DMS 273 treated with DMSO at 0.1 percent for 48 hours (cell line): ENCODE measurements around the gene DHCR24.
A peak's percentile ranks its signal among the peaks of the same experiment; 100 is the strongest.
"Not testable (repeated sequence)": the region's sequence is repeated elsewhere in the genome, so short reads cannot be mapped to it uniquely, and the experiment has no call there.

Source experiments
- DNase-seq: peaks from one replicate; lab custom pipeline; 2025; lab: John Stamatoyannopoulos, UW

DHCR24 gene

GRCh38 chr1:54886724-54887664 lies at the start of gene DHCR24:
DHCR24 (minus strand) TSS chr1:54887195; CDS start chr1:54887119, 76 bp downstream.
- peak; percentile 61 for DNase-seq

GRCh38 chr1:54936791-54937190 lies 49.8 kb upstream of the DHCR24 start:
- DNase-seq, result no peak

- no peak for DNase-seq
Measured at GRCh38 chr1:54934869-54935268, 47.9 kb upstream of the DHCR24 start.

GRCh38 chr1:54934081-54934480 lies 47.1 kb upstream of the DHCR24 start:
- not testable (repeated sequence) for DNase-seq

GRCh38 chr1:54931275-54931840 lies 44.4 kb upstream of the DHCR24 start:
- no peak for DNase-seq

- no peak for DNase-seq
Measured at GRCh38 chr1:54929700-54930099, 42.7 kb upstream of the DHCR24 start.

GRCh38 chr1:54928327-54928726 lies 41.3 kb upstream of the DHCR24 start:
- DNase-seq, result no peak

GRCh38 chr1:54927472-54928240 lies 40.7 kb upstream of the DHCR24 start:
- DNase-seq, result no peak

GRCh38 chr1:54926970-54927369 lies 40.0 kb upstream of the DHCR24 start:
- DNase-seq, result no peak

GRCh38 chr1:54922921-54923421 lies 36.0 kb upstream of the DHCR24 start:
- DNase-seq, result no peak

GRCh38 chr1:54922040-54922761 lies 35.2 kb upstream of the DHCR24 start:
- no peak for DNase-seq

GRCh38 chr1:54919367-54920359 lies 32.7 kb upstream of the DHCR24 start:
- DNase-seq, result no peak

GRCh38 chr1:54911076-54911475 lies 24.1 kb upstream of the DHCR24 start:
- not testable (repeated sequence) for DNase-seq

GRCh38 chr1:54906586-54906985 lies 19.6 kb upstream of the DHCR24 start:
- DNase-seq, result no peak

- DNase-seq, result no peak
Measured at GRCh38 chr1:54904476-54905048, 17.6 kb upstream of the DHCR24 start.

- DNase-seq, result no peak
Measured at GRCh38 chr1:54894271-54894670, 7.3 kb upstream of the DHCR24 start.

- no peak for DNase-seq
Measured at GRCh38 chr1:54892586-54892985, 5.6 kb upstream of the DHCR24 start.

- no peak for DNase-seq
Measured at GRCh38 chr1:54889132-54889725, 2.2 kb upstream of the DHCR24 start.

- no peak for DNase-seq
Measured at GRCh38 chr1:54888080-54888733, 1.2 kb upstream of the DHCR24 start.
